Kasumi-1 (cell line): ENCODE results near the gene CASZ1.
A peak's percentile ranks its signal among the peaks of the same experiment; 100 is the strongest.

Source experiments
- DNase-seq, 2 experiments: peaks; one replicate each; lab custom pipeline; 2025; lab: John Stamatoyannopoulos, UW

CASZ1 gene

DNA sequence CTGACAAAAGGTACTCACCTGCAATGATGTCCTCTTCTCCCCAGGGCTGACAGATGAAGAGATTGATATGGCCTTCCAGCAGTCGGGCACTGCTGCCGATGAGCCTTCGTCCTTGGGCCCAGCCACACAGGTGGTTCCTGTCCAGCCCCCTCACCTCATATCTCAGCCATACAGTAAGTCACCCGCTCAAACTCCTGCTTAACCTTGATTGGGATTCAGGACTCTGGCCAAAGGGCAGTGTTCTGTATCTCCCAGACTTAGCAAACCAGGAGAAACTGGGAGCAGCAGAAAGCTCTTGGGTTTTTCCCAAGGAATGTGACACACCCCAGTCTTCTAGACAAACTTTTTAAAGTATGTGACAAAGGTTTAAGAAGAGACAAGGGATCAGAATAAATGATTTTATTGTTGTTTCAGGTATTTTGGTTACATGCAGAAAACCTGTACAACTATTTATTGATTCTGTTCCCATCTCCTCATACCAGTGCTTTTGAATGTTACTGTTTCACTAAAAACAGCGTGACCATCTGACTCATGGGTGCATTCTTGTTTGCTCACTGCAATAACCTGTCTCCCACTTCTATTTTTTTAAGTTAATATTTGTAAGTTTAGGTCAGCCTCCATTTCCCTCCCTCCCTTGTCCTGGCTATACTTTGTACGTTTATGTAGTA lies 197.1 kb downstream of the CASZ1 start:
- DNase-seq = no peak

GRCh38 chr1:10598389-10598702 lies 198.1 kb downstream of the CASZ1 start:
- no peak for DNase-seq

GRCh38 chr1:10597492-10598388 lies 198.7 kb downstream of the CASZ1 start:
- DNase-seq = no peak

DNA sequence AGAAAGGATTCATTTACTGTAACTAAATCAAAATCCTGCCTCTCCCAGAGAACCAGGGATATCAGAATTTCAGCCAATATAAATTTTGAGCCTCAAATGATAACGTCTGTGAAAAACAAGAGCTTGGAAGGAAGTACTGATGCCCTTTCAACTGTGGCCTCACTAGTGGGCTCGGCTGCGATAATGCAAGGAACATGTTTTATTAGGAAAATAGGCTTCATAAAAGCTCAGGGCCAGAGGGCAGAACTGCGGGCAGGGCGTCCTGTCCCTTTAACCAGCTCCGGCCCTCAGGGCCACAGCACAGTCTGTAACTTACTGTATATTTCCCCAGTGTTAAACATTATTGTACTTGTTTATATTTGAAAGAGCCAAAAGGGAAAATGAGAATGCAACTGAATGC lies 199.7 kb downstream of the CASZ1 start:
- DNase-seq = no peak

- DNase-seq = no peak
Observed at GRCh38 chr1:10594595-10595223, 201.7 kb downstream of the CASZ1 start.

DNA sequence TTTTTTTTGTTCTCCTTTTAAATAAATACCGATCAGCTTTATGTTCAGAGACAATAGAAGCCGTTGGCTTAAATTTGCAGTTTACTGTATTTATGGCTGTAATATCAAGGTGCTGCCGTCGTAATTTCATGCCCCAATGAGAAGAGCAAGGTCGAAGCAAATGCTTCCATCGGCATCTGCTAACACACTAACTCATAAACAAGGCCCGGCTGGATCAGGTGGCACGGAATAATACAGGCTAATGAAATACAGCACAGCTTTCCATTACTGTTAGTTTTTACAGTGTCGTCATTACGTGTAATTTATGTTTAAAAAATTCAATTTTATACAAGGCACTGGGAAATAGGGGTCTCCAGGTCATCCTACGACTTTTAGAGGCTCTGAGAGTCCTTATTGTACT lies 202.7 kb downstream of the CASZ1 start:
- no peak for DNase-seq

GRCh38 chr1:10592373-10592772 lies 204.1 kb downstream of the CASZ1 start:
- DNase-seq = no peak

- DNase-seq = peak in 1 of 2 experiments; percentile 5
Observed at GRCh38 chr1:10591010-10591409, 205.4 kb downstream of the CASZ1 start.

GRCh38 chr1:10589074-10589473 lies 207.4 kb downstream of the CASZ1 start:
- DNase-seq = no peak

- no peak for DNase-seq
Observed at GRCh38 chr1:10588640-10589039, 207.8 kb downstream of the CASZ1 start.
